ENCODE results near the gene CADM2. TPM values are rescaled to one million over a fixed set of nuclear protein-coding genes. Genes with fewer than 3 reads are reported as not detected.
A peak's percentile ranks its signal among the peaks of the same experiment; 100 is the strongest.

CADM2 gene
- total RNA-seq, 1 experiment from 2014 or later, result 0.47 TPM

DNA sequence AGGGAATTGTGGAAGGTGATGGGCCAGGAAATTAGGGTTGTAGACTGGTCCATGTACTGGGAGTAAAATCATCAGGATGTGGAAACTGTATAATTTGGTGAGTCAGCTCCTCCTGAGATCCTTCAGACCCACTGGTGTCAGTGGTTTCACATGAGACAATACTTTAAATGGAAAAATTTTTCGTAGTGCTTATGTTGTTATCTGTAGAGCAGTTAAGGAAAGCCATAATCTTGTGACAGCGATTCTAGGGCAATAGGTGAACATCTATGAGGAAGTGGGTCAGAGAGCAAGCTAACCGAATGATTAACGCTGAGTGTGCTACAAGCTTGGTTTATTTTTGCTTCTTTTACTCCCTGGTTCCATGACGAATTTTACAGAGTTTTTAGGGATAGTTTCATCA is 200.6 kb downstream of the CADM2 start:
- TF ChIP-seq EZH2phosphoT487 (IDR thresholded peaks at IDR 0.05; ENCODE audit: borderline replicate concordance, low read length) (no peak), EZH2 (IDR thresholded peaks at IDR 0.05; ENCODE audit: low read length, unreplicated experiment) (no peak), CTCF (conservative IDR thresholded peaks at IDR 0.05; ENCODE audit: low read depth, low read length) (no peak)
- no peaks in the 10 kb centered on the region for H4K20me1 ChIP-seq (ENCODE audit: low read length)
- H2AFZ ChIP-seq (ENCODE audit: low read length), result no peak overlapping the region
- DNase-seq, result peak; percentile 76
- intact Hi-C loops (cut with micrococcal nuclease), result no loop called here
- peak overlapping the region; percentile 14; the same call in 1 of the 2 replicates for H3K4me3 ChIP-seq (ENCODE audit: low read length)
- H3K36me3 ChIP-seq (ENCODE audit: low read depth, low read length), result no peaks in the 10 kb centered on the region
- H3K27ac ChIP-seq (ENCODE audit: low read length), result peak overlapping the region; percentile 91
- peak overlapping the region; percentile 42; the same call in 1 of the 2 replicates for H3K9ac ChIP-seq (ENCODE audit: low read length)
- no peaks in the 10 kb centered on the region for H3K79me2 ChIP-seq (ENCODE audit: low read length)
- H3F3A ChIP-seq (ENCODE audit: low read length, unreplicated experiment), result peaks cover 6% of the 10 kb centered on the region
- CTCF ChIA-PET, result no interaction called here
- no peaks in the 10 kb centered on the region for H3K9me2 ChIP-seq (replicated peaks; ENCODE audit: low read length)
- no TSS peak for BruUV-seq (replicated peaks)
- peak; percentile 51 for ATAC-seq
- peak overlapping the region; percentile 63 for H3K4me2 ChIP-seq (ENCODE audit: low read length)
- no peaks in the 10 kb centered on the region for H3K27me3 ChIP-seq (ENCODE audit: low read length)
- peaks cover 34% of the 10 kb centered on the region for H3K4me1 ChIP-seq (ENCODE audit: insufficient read depth, low read length)
- H3K9me3 ChIP-seq (ENCODE audit: low read length), result no peaks in the 10 kb centered on the region
- POLR2A ChIA-PET (ENCODE audit: unreplicated experiment), result interaction anchor here (0.6 kb wide), 1 partner anchor 1278 kb away, joined by 3 read pairs; no protein-coding TSS in a partner anchor

DNA sequence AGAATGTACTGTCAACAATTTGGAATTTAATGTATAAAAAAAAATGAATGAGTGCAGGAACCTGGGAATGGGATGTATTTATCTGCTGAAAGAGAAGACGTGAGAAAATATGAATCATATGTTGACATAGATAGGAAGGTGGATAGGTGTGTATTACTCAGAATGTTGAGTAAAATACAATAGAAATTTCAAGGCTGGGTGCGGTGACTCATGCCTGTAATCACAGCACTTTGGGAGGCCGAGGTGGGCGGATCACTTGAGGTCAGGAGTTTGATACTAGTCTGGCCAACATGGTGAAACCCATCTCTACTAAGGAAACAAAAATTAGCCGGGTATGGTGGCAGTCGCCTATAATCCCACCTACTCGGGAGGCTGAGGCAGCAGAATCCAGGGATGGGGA is 202.8 kb downstream of the CADM2 start:
- ChIA-PET CTCF (interaction anchor here (0.8 kb wide), 1 partner anchor 203 kb away, joined by 3 read pairs; the partner anchor contains the start of gene CADM2), POLR2A (ENCODE audit: unreplicated experiment) (no interaction called here)
- DNase-seq (peak; percentile 92), ATAC-seq (peak; percentile 89)
- Histone ChIP-seq H3K27me3 (ENCODE audit: low read length) (no peaks in the 10 kb centered on the region), H3F3A (ENCODE audit: low read length, unreplicated experiment) (peaks cover 6% of the 10 kb centered on the region), H2AFZ (ENCODE audit: low read length) (peak overlapping the region; percentile 38; the same call in 1 of the 2 replicates), H4K20me1 (ENCODE audit: low read length) (no peaks in the 10 kb centered on the region), H3K9me3 (ENCODE audit: low read length) (no peaks in the 10 kb centered on the region), H3K79me2 (ENCODE audit: low read length) (no peaks in the 10 kb centered on the region), H3K4me2 (ENCODE audit: low read length) (peak overlapping the region; percentile 72), H3K9me2 (replicated peaks; ENCODE audit: low read length) (no peaks in the 10 kb centered on the region), H3K4me1 (ENCODE audit: insufficient read depth, low read length) (peaks cover 34% of the 10 kb centered on the region), H3K27ac (ENCODE audit: low read length) (peak overlapping the region; percentile 91), H3K4me3 (ENCODE audit: low read length) (peak overlapping the region; percentile 31; the same call in 1 of the 2 replicates), H3K36me3 (ENCODE audit: low read depth, low read length) (no peaks in the 10 kb centered on the region), H3K9ac (ENCODE audit: low read length) (peak overlapping the region; percentile 62)
- no peak for TF ChIP-seq EZH2 (IDR thresholded peaks at IDR 0.05; ENCODE audit: low read length, unreplicated experiment)
- TF ChIP-seq CTCF (conservative IDR thresholded peaks at IDR 0.05; ENCODE audit: low read depth, low read length), result no peak
- no peak for TF ChIP-seq EZH2phosphoT487 (IDR thresholded peaks at IDR 0.05; ENCODE audit: borderline replicate concordance, low read length)
- BruUV-seq (replicated peaks), result no TSS peak
- intact Hi-C loops (cut with micrococcal nuclease), result loop anchor here (5.0 kb wide), 2 partner anchors 154 to 181 kb away; no protein-coding TSS in a partner anchor

DNA sequence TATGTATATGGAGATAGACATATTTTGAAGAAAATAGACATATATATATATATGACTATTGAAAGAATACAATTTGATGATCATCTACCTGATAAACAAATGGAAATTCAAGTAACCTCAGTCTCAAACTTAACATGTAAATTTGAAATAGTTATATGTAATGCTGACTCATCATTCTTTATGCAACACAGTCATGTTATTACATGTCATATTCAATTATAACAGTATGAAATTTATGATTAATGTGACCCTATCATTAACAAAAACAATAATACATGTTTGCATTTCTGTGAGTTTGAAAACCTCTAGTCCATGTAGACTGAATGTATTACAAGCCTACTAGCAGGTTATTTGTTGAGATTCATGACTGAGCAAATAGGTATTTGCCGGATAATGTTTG is 204.1 kb downstream of the CADM2 start:
- ChIA-PET POLR2A (ENCODE audit: unreplicated experiment) (no interaction called here), CTCF (no interaction called here)
- Histone ChIP-seq H3K4me3 (ENCODE audit: low read length) (no peak overlapping the region), H3K9me2 (replicated peaks; ENCODE audit: low read length) (no peaks in the 10 kb centered on the region), H3K9me3 (ENCODE audit: low read length) (no peaks in the 10 kb centered on the region), H4K20me1 (ENCODE audit: low read length) (no peaks in the 10 kb centered on the region), H2AFZ (ENCODE audit: low read length) (no peak overlapping the region), H3F3A (ENCODE audit: low read length, unreplicated experiment) (peaks cover 6% of the 10 kb centered on the region), H3K4me2 (ENCODE audit: low read length) (no peak overlapping the region), H3K36me3 (ENCODE audit: low read depth, low read length) (no peaks in the 10 kb centered on the region), H3K79me2 (ENCODE audit: low read length) (no peaks in the 10 kb centered on the region), H3K9ac (ENCODE audit: low read length) (no peak overlapping the region), H3K27ac (ENCODE audit: low read length) (no peak overlapping the region), H3K27me3 (ENCODE audit: low read length) (no peaks in the 10 kb centered on the region), H3K4me1 (ENCODE audit: insufficient read depth, low read length) (peaks cover 34% of the 10 kb centered on the region)
- intact Hi-C loops (cut with micrococcal nuclease), result loop anchor here (5.0 kb wide), 2 partner anchors 156 to 179 kb away; no protein-coding TSS in a partner anchor
- TF ChIP-seq CTCF (conservative IDR thresholded peaks at IDR 0.05; ENCODE audit: low read depth, low read length) (no peak), EZH2 (IDR thresholded peaks at IDR 0.05; ENCODE audit: low read length, unreplicated experiment) (no peak), EZH2phosphoT487 (IDR thresholded peaks at IDR 0.05; ENCODE audit: borderline replicate concordance, low read length) (no peak)
- BruUV-seq (replicated peaks), result no TSS peak
- DNase-seq (no peak), ATAC-seq (no peak)
